PC-3 (cell line): ENCODE results near the gene VAV3. TPM values are rescaled to one million over a fixed set of nuclear protein-coding genes. Genes with fewer than 3 reads are reported as not detected.

Experiments
- ATAC-seq: fragments of 200-7000 bp; cut with Tn5 transposase; 2 replicates; pipeline ENCODE4 v1.9.1; 2020; ENCODE audit warnings: mild to moderate bottlenecking, moderate library complexity
- BruUV-seq: library from RNA; stranded (reverse); fragments of 400-500 nt; replicated peaks from 2 replicates; lab custom pipeline; 2021; lab: Mats Ljungman, UMichigan
- CTCF ChIA-PET: fragments of 300-600 bp; sonication (Branson Sonifier 250); formaldehyde crosslinking; loops from one replicate; lab custom pipeline; 2022; ENCODE audit warnings: antibody characterized with exemption; lab: Charles Lee
- POLR2A ChIA-PET: fragments of 300-600 bp; sonication (Branson Sonifier 250); formaldehyde crosslinking; loops from one replicate; lab custom pipeline; 2022; ENCODE audit warnings: antibody characterized with exemption; ENCODE audit not compliant: unreplicated experiment; lab: Charles Lee
- DNase-seq: peaks from one replicate; pipeline ENCODE4 v3.0.0-alpha.2; 2015
- H2AFZ ChIP-seq: fragments of 300-600 bp; sonication (generic); 2 replicates; pipeline ENCODE4 v1.6.0; 2016; ENCODE audit warnings: antibody characterized with exemption, low read length
- H3F3A ChIP-seq: fragments of 300-600 bp; sonication (generic); one replicate; pipeline ENCODE4 v1.6.0; 2017; ENCODE audit warnings: antibody characterized with exemption, low read length, control low read depth, mild to moderate bottlenecking; ENCODE audit not compliant: unreplicated experiment
- H3K27ac ChIP-seq: fragments of 300-600 bp; sonication (generic); 2 replicates; pipeline ENCODE4 v1.5.1; 2016; ENCODE audit warnings: mild to moderate bottlenecking, low read length
- H3K27me3 ChIP-seq: fragments of 300-600 bp; sonication (generic); 2 replicates; pipeline ENCODE4 v1.6.1; 2016; ENCODE audit warnings: low read length, mixed read lengths
- H3K36me3 ChIP-seq: fragments of 300-600 bp; sonication (generic); 2 replicates; pipeline ENCODE4 v1.6.1; 2016; ENCODE audit warnings: low read depth, mixed run types, low read length, mixed read lengths
- H3K4me1 ChIP-seq: fragments of 300-600 bp; sonication (generic); 2 replicates; pipeline ENCODE4 v1.5.1; 2016; ENCODE audit warnings: low read length; ENCODE audit not compliant: insufficient read depth
- H3K4me2 ChIP-seq: fragments of 300-600 bp; sonication (generic); 2 replicates; pipeline ENCODE4 v1.6.0; 2016; ENCODE audit warnings: low read length
- H3K4me3 ChIP-seq: fragments of 300-600 bp; sonication (generic); 2 replicates; pipeline ENCODE4 v1.5.1; 2016; ENCODE audit warnings: mild to moderate bottlenecking, low read length, mixed read lengths
- H3K79me2 ChIP-seq: fragments of 300-600 bp; sonication (generic); 2 replicates; pipeline ENCODE4 v1.6.1; 2017; ENCODE audit warnings: low read length, mixed read lengths
- H3K9ac ChIP-seq: fragments of 300-600 bp; sonication (generic); 2 replicates; pipeline ENCODE4 v1.6.0; 2016; ENCODE audit warnings: mild to moderate bottlenecking, low read length
- H3K9me2 ChIP-seq: fragments of 300-600 bp; sonication (generic); replicated peaks from 2 replicates; pipeline ENCODE4 v1.6.1; 2016; ENCODE audit warnings: mixed run types, low read length, mixed read lengths
- H3K9me3 ChIP-seq: fragments of 300-600 bp; sonication (generic); 2 replicates; pipeline ENCODE4 v1.6.1; 2016; ENCODE audit warnings: low read length, mixed read lengths
- H4K20me1 ChIP-seq: fragments of 300-600 bp; sonication (generic); 2 replicates; pipeline ENCODE4 v1.6.1; 2016; ENCODE audit warnings: low read length, mixed read lengths
- CTCF ChIP-seq: fragments of 300-600 bp; sonication (generic); conservative IDR thresholded peaks from 2 replicates; pipeline ENCODE4 v1.5.1; 2017; ENCODE audit warnings: antibody characterized with exemption, low read depth, mild to moderate bottlenecking, low read length
- EZH2 ChIP-seq: fragments of 300-600 bp; sonication (generic); IDR thresholded peaks from one replicate; pipeline ENCODE4 v1.6.1; 2017; ENCODE audit warnings: antibody characterized with exemption, mild to moderate bottlenecking, low read length; ENCODE audit not compliant: unreplicated experiment
- EZH2phosphoT487 ChIP-seq: fragments of 300-600 bp; sonication (generic); IDR thresholded peaks from 2 replicates; pipeline ENCODE4 v1.6.1; 2018; ENCODE audit warnings: mild to moderate bottlenecking, antibody characterized with exemption, low read length, borderline replicate concordance
- intact Hi-C: fragments of 100-400 bp; cut with micrococcal nuclease; formaldehyde crosslinking; loops from 2 replicates; pipeline ENCODE4 v1.9.0; 2023
- total RNA-seq: library from RNA; depleted of rRNA; stranded (reverse); fragments of >200 nt; gene quantifications from 2 replicates; pipeline ENCODE4 v1.2.3, GENCODE V29; 2014

Gene VAV3
- total RNA-seq, 1 experiment from 2014 or later, result 0.73 TPM

DNA sequence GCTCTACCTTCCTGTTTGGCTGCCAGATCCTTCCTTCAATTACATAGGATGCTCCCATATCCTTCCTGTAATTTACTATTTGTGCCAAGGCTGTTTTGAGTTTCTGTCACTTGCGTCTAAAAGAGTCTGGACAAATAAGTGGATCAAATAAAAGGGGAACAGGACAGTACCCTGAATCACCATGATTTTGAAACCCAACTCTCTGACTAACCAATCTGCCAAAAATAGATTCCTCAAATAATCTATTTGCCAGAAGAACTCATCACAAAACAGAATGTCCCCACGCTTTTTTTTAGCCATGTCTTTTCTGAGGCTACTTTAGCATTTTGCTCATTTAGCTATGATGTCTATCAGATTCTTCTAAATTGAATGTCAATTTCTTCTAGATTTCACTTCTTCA, 431.5 kb downstream of the VAV3 start:
- Histone ChIP-seq H3K9me2 (no peaks in the 10 kb centered on the region), H4K20me1 (no peaks in the 10 kb centered on the region), H3K4me2 (no peak overlapping the region), H3K36me3 (no peaks in the 10 kb centered on the region), H3K4me1 (peaks cover 43% of the 10 kb centered on the region), H3F3A (no peaks in the 10 kb centered on the region), H3K9me3 (no peaks in the 10 kb centered on the region), H3K4me3 (no peak overlapping the region), H3K27me3 (no peaks in the 10 kb centered on the region), H2AFZ (no peak overlapping the region), H3K79me2 (no peaks in the 10 kb centered on the region), H3K27ac (no peak overlapping the region), H3K9ac (no peak overlapping the region)
- DNase-seq (no peak), ATAC-seq (no peak)
- ChIA-PET POLR2A (no interaction called here), CTCF (no interaction called here)
- no TSS peak for BruUV-seq
- TF ChIP-seq EZH2phosphoT487 (no peak), CTCF (no peak), EZH2 (no peak)
- intact Hi-C loops, result loop anchor here (5.0 kb wide), 1 partner anchor 39 kb away; no protein-coding TSS in a partner anchor

DNA sequence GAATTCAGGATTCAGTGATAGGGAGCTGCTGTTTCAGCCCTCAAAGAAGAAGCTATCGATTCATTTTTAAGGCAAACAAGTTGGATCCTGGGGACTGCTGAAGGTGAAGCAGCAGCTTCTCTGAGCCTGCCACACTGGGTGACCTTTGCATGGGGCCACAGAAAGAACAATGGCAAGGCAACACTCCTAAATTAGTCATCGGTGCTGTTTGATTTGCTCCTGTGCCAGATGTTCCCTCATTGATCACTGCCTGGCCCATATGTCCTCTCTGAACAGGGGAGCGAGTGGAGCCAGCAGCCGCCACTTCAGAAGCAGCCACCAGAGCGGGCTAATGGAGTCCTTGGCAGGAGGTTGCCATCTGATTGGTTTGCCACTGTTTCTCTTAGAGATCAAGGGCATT, 432.7 kb downstream of the VAV3 start:
- Histone ChIP-seq H3F3A (no peaks in the 10 kb centered on the region), H4K20me1 (no peaks in the 10 kb centered on the region), H3K36me3 (no peaks in the 10 kb centered on the region), H3K9ac (no peak overlapping the region), H3K9me3 (no peaks in the 10 kb centered on the region), H3K27me3 (no peaks in the 10 kb centered on the region), H2AFZ (no peak overlapping the region), H3K27ac (no peak overlapping the region), H3K4me1 (peaks cover 43% of the 10 kb centered on the region), H3K9me2 (no peaks in the 10 kb centered on the region), H3K79me2 (no peaks in the 10 kb centered on the region), H3K4me3 (no peak overlapping the region), H3K4me2 (no peak overlapping the region)
- no peak for TF ChIP-seq CTCF
- no peak for TF ChIP-seq EZH2phosphoT487
- no peak for TF ChIP-seq EZH2
- ChIA-PET POLR2A (no interaction called here), CTCF (no interaction called here)
- DNase-seq (peak; percentile 47), ATAC-seq (no peak; the same call in 1 of the 2 replicates)
- intact Hi-C loops, result loop anchor here (5.0 kb wide), 1 partner anchor 40 kb away; no protein-coding TSS in a partner anchor
- BruUV-seq, result no TSS peak

DNA sequence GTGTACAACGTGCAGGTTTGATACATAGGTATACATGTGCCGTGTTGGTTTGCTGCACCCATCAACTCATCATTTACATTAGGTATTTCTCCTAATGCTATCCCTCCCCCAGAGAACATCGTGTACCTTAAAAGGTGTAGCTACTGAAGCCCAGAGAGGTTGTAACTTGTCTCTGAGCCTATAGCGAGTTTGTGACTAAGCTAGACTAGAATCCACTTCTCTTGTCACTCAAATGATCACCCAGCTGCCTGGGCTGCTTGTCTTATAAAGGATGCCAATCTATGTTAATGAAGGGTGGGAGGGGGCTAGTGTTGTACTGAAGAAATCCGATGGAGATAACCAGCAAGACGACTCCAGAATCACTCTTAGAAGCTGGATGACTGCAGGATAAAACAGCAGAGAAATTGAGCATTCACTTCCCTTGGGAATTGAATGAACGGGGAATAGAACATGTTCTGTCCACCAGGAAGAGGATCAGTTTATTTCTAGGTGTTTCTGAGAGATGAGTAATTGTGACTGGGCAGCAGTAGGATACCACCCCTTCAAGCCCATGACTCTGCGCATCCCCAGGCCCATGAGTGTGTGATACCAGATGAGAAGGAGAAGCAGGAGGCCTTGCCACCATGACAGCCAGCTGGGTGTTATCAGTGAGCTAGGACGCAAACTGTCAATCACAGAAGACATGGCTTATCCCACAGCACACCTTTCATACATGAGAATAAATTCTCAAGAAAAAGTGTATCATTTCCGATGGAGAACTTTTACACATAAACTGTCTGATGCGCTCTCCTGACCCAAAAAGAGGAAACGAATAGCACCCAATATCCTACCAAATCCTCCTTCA, 433.7 kb downstream of the VAV3 start:
- Histone ChIP-seq H3K9me3 (no peaks in the 10 kb centered on the region), H2AFZ (no peak overlapping the region), H3F3A (no peaks in the 10 kb centered on the region), H3K4me3 (no peak overlapping the region), H3K4me2 (no peak overlapping the region), H3K36me3 (no peaks in the 10 kb centered on the region), H3K9ac (no peak overlapping the region), H4K20me1 (no peaks in the 10 kb centered on the region), H3K79me2 (no peaks in the 10 kb centered on the region), H3K9me2 (no peaks in the 10 kb centered on the region), H3K27me3 (no peaks in the 10 kb centered on the region), H3K27ac (peak overlapping the region; percentile 24; the same call in 1 of the 2 replicates), H3K4me1 (peaks cover 36% of the 10 kb centered on the region)
- TF ChIP-seq CTCF (no peak), EZH2 (no peak), EZH2phosphoT487 (no peak)
- BruUV-seq, result no TSS peak
- ChIA-PET CTCF (interaction anchor here (1.1 to 1.5 kb wide), 3 partner anchors 101 to 217 kb away, joined by 3 to 5 read pairs (median 4); no protein-coding TSS in a partner anchor), POLR2A (interaction anchor here (0.6 kb wide), 1 partner anchor 62 kb away, joined by 4 read pairs; no protein-coding TSS in a partner anchor)
- intact Hi-C loops, result loop anchor here (2.0 to 5.0 kb wide), 2 partner anchors 41 to 62 kb away; no protein-coding TSS in a partner anchor
- ATAC-seq, result no peak
- no peak for DNase-seq
